Islet precursor cell (in vitro differentiated cells): Measurements from ENCODE around the gene KIRREL1.
"Not testable (repeated sequence)": the region's sequence is repeated elsewhere in the genome, so short reads cannot be mapped to it uniquely, and the experiment has no call there.

ENCODE experiments used
- DNase-seq: peaks from one replicate; pipeline ENCODE4 v3.0.0-alpha.2; 2018

The KIRREL1 gene

DNA sequence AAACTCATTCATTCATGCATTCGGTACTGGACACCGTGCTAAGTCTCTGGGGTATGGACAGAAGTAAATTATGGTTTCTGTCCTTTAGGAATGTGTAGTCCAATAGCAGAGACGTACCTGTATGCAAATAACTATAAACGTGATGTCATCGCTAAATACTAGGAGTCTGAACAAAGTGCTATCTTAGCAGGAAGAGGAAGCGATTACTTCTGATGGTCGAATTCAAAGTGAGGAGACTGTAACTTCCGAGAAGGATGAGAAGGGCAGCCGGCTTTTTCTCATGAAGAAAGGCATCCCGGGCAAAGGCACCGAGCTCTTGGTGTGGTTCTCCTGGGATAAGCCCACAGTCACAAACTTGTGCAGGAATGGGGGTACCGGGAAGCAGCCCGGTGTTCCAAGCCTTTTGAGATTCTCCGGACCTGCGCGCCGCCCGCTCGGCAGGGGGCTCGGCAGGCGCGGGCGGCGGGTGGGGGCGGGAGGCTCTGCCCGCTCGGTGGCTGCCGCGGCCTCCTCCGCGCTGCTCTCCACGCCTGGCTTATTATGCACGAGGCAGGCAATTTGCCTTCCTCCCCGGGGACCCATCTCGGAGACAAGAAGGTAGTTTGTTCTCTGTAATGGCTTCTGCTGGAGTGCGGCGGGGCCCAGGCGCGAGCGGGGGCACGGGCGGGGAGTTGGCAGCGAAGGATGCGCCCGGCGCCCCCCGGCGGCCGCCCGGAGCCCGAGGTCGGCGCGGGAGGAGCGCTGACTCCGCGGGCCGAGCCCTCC is 119.7 kb downstream of the KIRREL1 start:
- peak; percentile 83 for DNase-seq

DNA sequence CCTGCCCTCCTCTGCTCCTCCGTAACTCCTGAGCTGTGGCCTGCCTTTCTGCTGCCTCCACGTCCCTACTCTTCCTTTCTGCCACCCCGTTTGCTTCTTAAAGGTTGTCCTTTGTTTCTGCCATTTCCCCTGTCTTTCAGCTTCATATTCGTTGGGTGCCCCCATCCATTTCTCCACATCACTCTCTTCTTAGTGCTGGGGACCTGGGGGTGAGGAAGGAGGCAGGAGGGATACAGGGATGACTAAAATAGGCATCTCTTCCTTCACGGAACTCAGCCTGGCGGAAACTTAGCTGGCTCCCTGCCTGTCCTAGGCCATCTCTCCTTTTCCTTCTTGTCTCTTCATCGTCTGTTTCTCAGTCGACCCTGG is 120.3 kb downstream of the KIRREL1 start:
- no peak for DNase-seq

DNA sequence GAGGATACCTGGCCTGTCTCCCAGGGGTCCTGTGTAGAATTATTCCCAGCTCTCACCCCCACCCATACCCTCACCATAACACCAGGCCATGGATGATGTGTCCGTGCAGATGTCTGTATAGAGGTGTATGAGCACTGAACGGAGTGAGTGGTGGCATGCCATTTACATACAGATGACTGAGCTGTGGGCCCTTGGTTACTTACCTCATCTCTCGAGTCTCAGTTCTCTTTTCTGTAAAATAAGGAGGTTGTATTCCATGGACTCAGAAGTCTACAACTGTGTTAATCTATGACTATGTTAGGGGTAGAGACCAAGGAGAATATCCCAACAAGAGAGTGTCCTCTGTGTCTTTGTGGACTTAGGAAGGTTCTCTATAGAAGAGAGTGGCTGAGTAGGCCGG is 121.7 kb downstream of the KIRREL1 start:
- DNase-seq = peak; percentile 10

DNA sequence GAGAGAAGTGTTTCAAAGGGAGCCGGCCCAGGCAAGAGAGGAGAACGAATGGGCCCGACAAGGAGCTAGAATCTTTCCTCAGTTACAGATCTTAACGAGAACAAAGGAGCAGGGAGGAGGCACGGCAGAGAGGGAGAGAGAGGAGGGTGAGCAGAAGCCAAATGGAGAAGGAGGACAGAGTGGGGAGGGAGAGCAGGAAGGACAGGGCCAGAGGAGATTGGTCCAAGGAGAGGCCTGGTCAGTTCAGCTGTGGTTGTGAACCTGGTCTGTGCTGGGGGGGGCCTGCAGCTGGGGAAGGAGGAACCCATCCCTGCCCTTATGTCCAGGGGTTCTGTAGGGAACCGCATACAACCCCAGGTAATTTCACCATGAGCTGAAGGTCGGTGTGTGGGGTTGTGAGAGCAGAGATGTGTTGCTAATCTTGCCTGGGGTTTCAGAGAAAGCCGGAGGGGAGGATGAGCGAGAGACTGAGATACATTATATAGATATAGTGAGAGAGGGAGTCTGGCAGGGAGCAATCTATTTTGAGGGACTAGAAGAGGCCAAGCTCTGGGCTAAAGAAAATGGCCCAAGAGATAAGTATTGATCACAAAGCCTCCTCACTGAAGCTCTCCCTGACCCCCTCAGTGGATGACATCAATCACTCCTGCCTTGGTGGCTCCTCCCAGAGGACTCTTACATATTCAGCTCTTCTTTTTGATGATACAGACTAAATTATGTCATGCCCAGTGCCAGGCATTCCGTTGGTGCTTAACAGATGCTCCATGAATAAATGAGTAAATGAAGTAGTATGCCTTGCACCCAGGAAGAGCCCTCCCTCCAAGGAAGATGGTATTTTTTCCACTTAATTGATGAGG is 123.1 kb downstream of the KIRREL1 start:
- peak; percentile 41 for DNase-seq

DNA sequence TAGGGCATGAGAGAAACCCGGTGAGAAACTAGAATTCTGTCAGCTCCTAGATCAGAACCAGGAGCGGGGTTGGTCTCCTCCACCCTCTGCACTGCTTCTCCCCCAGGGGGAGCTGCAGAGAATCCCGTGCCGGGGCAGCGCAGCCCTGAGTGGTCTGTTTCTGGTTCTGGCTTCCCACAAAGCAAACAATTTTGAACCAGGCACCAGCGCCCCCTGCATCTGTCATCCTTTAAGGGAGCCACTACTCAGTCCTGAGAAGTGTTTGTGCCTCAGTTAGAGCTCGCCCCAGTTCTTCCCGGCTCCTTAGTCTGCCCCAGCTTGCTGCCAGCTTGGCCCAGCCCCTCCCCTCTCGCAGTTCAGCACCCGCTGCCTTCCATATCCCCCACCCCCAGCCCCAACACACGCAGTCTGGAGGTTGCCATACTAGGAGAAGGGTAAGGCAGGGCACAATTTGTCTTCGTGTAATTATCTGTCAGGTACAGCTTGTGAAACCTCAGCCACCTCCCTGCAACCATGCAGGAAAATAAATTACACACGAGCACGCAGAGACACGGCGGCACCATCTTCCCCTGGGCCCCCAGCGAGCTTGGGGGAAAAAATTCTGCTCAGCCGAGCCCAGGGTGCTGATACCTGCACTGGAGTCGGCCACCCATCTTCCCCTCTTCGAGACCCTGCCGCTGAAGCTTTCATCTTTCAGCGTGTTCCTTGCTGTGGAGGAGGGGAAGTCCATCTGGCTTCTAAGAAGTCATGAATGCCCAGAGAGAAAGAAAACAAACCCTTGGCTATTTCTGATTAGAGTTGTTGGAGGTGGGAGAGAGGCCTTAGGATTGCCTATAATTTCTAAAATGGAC is 124.6 kb downstream of the KIRREL1 start:
- peak; percentile 88 for DNase-seq

DNA sequence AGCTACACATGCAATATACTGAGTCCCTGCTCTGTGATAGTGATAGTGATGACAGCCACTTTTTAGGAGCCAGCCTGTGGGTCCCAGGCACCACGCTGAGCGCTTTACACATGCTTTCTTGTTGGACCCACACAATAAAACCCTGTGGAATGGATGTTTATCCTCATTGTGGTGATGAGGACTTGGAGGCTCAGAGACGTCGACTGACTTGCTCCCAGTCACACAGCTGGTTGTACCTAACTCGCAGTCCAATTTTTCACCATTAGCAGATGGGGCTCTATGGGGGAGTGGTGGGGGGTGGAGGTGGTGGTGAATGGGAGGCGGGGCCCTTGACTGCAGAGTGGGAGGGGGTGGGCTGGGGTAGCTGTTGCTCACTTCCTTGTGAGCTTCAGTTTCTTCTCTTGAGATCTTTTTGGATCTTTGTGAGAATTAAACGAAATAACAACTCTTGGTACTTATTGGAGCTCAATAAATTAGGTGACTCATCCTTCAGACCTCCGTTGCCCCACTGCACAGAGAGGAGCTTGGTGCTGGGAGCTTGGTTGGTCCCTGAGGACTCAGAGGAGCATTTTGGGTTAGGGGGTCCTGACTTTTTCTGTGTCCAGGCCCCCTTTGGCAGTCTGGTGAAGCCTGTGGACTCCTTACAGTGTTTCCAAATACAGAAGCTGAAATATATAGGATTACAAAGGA is 125.4 kb downstream of the KIRREL1 start:
- peak; percentile 42 for DNase-seq

DNA sequence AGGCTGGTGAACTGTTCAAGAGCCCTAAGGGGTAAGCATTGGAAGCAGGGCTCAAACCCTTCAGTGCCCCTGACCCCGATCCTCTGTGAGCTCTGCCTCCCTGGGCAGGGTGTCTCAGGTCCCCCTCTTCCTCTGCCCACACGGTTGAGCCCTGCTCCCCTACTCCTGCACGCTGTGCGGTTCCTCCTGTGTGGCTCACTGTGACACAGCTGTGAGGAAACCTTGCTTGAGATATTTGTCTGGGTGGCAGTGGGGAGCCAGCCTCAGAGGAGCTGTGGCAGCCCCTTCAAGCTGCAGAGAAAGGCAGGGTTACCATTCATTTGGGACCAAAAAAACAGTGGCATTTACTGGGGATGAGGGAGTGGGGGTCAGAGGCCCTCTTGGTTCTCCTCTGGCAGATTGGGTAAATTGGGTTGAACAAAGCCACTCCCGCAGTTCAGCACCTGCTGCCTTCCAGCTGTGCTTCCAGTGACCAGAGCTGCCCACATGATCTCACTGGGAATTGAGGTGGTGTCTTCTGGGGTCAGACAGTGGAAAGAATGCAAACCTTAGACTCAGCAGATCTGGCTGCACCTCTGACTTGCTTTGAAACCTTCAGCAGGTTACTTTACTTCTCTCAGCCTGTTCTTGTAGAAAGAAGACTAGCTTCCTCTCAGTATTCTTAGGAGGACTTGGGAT is 126.7 kb downstream of the KIRREL1 start:
- DNase-seq = peak; percentile 51

DNA sequence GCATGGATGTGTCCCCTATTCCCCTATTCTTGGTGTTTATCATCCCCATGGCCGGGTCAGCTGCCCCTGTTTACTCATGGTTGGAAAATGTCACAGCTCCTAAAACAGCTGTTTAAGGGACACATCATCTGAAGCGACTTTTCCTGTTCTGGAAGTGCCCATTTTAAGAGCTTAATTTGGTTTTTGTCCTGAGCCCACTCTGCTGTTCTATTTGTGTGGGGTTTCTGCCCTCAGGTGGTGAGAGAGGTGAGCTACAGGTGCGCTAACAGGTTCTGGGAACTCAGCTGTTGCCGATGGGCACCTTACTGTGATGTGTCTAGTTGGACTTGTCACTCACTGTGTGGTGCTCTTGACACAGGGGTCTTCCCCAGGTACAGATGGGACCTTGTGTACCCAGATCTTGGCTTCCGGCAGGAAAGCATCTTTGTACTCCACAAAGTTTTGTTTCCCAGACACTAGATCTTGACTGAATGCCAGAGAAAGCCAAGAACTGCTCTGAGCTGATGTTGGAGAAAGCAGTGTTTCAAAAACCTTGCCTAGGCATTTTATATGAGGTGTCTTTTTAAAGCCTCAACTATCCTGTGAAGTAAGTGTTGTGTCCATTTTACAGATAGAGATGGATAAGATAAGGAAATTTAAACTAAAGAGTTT is 128.3 kb downstream of the KIRREL1 start:
- peak; percentile 78 for DNase-seq

DNA sequence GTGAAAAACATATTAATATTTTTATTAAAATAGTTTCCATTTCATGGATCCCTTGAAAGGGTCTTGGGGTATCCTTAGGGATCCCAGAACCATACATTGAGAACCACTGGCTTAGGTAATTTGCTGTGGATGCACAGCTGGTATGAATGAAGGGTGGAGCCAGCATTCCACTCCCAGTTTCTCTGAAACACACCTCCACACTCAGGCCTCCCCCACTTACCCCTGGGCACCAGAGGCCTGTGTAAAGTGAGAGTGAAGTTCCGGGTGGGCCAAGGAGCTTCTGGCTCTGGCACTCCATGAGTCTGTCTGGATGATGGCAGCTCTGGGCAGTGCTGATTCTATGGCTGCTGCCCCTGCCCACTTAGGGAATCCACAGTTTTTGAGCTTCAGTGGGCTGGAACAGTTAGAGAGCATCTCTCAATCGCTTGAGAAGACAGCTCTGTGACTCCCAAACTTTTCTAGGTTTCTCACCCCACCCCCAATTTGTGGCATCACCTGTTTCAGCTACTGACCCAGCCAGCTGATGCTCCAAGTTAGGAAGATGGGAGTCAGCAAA is 129.5 kb downstream of the KIRREL1 start:
- DNase-seq = no peak

DNA sequence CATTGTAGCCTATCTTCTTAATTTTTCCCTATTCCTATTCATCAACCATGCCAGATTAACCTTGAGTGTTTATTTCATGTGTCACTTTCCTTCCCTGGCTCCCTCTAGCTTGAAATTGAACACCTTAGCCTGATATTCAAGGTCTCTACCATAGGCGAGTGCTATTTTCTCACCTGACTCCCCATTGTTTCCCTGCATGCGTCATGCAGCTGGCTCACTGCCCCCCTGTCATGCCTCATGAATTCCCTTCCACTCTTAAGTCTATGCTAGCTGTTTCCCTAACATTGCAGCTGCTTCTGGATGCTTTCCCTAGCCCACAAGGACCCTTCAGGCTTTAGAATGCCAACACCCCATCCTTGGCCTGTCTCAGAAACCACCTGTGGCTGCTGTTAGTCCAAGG is 130.6 kb downstream of the KIRREL1 start:
- no peak for DNase-seq

DNA sequence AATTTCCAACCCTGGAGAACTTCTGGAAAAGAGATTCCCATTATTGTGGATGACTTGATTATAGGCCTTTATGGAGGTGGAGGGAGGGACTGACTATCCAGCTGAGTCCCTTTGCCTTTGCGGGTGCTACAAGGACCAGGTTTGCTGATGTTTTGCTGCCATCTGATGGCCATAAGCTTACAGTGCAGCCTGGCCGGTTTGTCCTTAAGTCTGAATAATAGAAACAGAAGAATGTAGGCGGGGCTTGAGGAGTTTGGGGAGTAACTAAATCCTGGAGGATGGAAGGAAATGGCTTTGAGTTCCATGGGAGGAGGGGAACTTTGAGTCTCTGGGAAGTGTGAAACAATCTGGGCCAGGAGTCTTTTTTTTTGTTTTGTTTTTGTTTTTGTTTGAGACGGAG is 131.6 kb downstream of the KIRREL1 start:
- peak; percentile 93 for DNase-seq

DNA sequence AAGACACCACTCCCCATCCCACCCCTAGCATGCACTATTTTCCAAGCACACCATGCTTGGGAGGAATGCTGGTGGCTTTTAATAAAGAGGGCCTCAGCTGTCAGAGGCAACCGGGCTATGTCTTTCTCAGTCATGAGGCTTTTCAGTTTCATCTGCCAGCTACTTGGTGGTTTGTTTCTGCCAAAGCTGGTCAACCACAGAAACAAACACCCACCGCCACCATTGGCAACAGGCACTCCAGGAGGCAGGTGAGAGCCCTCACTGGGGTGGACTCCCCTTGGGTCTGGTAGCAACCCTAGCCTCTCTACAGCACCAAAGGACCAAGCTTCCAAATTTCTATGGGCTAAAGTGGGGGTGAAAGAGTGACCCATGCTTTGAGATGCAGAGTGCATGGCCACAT is 133.0 kb downstream of the KIRREL1 start:
- no peak for DNase-seq

DNA sequence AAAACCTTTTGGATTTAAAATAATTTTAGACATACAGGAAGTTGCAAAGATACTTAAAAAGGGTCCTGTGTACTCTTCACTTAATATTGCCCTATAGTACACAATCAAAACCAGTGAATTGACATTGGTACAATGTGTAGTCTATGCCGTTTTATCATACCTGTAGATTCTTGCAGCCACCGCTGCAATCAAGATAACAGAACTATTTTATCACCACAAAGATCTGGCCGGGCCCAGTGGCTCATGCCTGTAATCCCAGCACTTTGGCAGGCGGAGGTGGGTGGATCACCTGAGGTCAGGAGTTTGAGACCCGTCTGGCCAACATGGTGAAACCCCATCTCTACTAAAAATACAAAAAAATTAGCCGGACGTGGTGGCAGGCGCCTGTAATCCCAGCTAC is 135.1 kb downstream of the KIRREL1 start:
- not testable (repeated sequence) for DNase-seq

DNA sequence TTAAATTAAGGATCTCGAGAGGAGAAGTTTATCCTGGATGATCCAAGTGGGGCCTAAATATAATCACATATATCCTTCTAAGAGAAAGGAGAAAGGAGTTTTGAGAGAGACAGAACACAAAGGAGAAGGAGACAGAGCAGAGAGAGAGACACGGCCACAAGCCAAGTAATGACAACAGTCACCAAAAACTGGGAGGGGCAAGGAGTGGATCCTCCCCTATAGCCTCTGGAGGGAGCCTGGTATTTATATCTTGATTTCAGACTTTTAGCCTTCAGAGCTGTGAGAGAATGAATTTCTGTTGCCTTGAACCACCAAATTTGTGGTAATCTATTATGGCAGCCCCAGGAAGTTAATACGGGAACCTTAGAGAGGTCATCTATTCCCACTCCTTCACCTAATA is 137.8 kb downstream of the KIRREL1 start:
- peak; percentile 26 for DNase-seq

DNA sequence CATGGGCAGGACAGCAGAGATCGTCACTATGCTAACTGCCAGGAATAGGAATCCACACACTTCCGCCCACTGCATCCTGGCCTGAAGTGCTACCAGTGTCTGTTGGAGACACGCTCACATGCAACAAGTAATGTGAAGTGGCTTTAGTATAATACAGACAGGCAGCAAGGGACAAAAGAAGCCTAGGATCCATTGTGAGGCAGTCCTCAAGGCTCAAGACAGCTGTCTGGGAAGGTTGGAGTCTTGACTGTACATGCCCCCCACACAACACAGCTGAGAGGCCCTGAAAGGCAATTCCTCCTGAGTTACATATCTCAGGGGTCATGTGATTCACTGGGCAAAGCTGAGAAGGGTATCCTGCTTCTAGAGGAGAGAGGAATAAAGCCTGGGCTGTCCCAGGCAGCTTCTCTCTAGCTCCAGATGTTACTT is 147.3 kb downstream of the KIRREL1 start:
- DNase-seq = peak; percentile 37

DNA sequence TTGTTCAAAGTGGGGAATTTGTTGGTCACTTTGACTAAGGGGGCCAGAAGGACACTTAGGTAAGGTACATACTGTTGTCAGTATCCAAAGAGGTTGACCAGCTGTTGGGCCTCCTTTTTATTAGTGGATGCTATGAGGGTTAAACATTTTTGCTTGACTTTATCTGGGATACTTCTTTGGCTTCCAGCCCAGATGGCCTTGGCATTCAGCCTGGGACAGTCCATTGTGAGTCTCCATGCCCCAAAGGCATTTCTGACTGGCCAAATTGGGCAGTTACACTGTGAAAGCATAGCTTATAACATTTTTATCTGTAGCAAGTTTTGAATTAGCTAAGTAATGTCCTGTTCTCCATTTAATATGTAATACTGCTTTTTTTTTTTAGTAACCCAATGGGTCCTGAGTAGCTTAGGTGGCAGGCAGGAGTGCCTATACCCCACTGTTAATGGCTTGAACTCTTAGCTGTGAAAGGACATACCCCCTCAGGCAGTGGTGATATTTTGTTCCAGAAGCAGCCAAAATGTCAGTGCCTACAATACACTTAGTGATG is 151.8 kb downstream of the KIRREL1 start:
- DNase-seq = no peak

DNA sequence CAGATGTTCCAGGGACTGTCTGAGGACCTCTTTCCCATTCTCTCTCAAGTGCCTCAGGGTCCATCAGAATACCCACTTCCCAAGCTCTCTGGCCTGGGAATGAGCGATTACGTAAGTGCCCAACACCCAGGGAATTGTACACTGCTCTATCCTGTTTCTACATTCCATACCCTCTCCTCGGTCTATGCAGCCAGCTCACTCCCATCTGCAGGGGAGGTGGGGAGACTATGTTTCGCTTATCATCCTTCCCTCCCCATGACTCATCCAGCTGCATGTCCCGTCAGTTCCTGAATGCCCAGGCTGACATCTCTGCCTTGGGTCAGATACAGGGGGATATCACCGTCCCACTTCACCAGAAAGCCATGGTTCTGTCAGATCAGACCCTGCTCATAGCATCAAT is 152.7 kb downstream of the KIRREL1 start:
- no peak for DNase-seq

DNA sequence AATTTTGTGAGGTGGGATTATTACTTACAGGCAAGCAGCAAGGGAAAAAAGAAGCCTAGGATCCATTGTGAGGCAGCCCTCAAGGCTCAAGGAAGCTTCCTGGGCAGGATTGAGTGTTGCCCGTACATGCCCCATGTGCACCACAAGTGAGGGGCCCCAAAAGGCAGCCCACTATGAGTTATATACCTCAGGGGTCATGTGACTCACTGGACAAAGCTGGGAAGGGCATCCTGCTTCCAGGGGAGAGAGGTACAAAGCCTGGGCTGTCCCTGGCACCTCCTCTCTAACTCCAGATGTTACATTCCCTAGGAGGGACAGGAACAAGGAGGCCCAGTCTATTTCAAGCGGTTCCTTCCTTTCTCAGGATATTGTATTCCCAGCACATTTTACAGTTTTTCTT is 153.3 kb downstream of the KIRREL1 start:
- no peak for DNase-seq

DNA sequence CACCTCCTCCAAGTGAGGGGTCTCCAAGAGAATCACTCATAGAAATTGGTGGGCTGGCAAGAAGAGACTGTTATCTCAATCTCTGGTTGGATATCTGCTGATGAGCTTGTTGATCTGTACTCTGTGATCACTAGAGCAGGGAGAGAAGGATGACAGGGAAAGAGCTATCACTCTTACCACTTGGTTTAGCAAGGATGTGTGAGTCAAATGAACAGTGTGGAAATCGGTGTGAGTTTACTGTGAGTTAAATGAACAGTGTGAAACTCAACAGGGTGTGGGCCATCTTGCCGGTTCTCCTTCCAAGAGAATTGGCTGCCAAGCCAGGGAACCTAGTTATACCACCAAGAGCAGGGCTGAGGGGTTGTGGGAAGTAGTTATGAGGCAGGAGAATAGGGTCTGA is 154.0 kb downstream of the KIRREL1 start:
- no peak for DNase-seq

DNA sequence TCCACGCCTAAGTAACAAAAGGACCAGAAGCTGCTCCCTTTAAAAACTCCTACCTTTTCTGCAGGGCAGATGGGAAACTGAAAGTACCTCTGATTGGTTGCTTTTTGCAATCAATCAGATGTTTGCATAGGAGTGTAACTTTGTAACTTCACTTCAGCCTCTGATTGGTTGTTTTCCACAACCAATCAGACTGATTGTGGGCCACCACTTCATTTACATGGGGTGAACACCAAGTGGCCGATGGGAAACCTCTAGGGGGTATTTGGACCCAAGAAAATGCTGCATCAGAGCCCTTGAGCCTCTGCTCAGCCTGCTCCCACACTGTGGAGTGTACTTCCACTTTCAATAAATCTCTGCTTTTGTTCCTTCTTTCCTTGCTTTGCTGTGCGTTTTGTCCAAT is 154.4 kb downstream of the KIRREL1 start:
- DNase-seq = no peak

DNA sequence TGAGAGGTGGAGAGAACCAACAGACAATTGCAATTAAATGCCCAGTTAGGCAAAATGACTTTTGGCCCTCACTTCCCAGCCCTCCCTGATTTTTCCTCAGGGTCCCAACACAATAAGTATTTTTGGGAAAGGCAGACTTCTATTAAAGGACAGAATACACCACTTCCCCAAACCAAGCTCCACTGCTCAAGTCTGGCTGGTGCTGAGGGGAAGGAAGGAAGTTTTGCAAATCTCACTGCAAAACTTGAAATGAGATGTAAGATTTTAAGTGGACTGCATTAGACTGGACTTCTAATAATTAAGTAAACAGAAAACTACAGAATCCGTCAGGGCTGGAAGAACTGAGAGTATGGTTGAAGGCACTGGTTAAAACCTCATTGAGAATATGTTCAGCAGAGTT is 155.0 kb downstream of the KIRREL1 start:
- DNase-seq = no peak
